Renal cortical epithelial cell (primary cell): ENCODE measurements around the gene MRPS12. TPM values are rescaled to one million over a fixed set of nuclear protein-coding genes. Genes with fewer than 3 reads are reported as not detected.

Experiments used
- DNase-seq: peaks from one replicate; pipeline ENCODE4 v3.0.0-alpha.2; 2011; ENCODE audit warnings: low read depth
- total RNA-seq: library from RNA; depleted of rRNA; stranded (reverse); fragments of >200 nt; gene quantifications from 2 replicates; pipeline ENCODE4 v1.2.3, GENCODE V29; 2014

Gene MRPS12
- total RNA-seq, 1 donor from 2014 or later, result 38.4 TPM

GRCh38 chr19:38975214-38975860 is 44.6 kb downstream of the MRPS12 start, which contains the start of gene FBXO17:
Gene FBXO17 (minus strand): TSS chr19:38975742. CDS start chr19:38950319, 25,423 bp downstream.
- DNase-seq, result peak; percentile 36

DNA sequence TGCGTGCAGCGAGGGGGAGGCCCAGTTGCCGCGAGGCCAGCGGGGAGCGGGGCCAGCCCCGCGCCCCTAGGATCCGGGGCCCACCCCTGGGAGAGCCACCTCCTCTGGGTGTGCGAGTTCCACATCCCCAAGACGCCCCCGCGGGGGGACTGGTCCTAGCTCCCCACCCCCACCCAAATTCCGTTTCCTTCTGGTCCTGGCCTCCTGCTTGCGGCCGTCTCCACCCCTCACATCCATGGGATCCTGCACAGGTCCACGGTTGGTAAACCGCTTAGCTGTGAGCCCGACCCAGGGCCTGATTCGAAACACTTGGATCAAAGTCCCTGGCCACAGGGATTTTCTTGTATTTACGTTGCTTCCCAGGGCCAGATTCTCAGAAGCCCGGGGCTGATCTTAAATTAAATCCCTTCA is 45.1 kb downstream of the MRPS12 start:
- DNase-seq, result peak; percentile 79

DNA sequence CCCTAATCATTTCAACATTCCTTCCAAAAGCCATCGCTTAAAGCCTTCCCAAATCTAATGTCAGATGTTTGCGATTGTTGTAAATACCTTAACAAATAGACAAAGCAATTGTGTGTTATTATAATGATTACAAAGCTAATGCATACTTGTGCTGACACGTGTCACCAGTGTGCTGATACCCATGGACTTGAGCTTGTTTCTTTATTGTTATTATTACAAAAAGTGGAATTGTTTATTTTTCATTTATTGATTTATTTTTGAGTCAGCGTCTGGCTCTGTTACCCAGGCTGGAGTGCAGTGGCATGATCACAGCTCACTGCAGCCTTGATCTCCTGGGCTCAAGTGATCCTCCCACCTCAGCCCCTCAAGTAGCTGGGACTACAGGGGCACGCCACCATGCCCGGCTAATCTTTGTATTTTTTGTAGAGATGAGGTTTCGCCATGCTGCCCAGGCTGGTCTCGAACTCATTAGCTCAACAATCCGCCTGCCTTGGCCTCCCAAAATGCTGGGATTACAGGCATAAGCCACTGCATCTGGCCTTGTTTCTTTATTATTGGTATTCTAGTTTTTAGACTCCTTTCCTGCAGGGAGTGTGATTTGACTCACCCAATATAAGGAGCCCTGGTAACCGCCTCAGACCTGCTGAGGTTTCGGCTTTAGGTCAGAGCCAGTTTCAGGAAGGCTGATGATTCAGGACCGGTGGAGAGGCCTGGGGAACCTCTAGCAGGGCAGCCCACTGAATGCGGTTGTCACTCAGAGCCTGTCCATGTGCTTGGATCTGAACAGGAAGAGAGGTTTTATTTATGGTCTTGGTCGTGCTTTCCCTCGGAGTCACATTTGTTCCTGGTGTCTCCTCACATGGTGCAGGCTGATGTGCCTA is 46.9 kb downstream of the MRPS12 start:
- peak; percentile 88 for DNase-seq

- no peak for DNase-seq
Measured at GRCh38 chr19:38978326-38978689, 47.6 kb downstream of the MRPS12 start.

DNA sequence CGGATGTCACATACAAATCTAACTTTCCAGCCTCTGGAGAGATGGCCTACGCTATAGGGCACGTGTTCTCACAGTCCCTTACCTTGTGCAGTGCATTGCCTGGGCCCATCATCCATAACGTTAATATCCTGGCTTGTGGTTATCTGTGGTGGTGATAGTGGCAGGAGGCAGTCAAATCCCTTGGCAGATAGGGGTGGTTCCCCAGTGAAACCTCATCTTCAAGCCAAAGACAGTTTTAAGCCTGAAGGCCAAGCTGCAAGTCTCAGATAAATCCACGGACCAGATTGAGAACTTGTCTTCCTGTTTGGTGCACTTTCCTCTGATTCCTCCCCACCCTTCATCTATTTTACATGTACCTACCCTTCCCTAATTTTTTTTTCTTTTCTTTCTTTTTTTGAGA is 49.1 kb downstream of the MRPS12 start:
- DNase-seq, result no peak

- DNase-seq, result no peak
Measured at GRCh38 chr19:38980583-38981374, 50.0 kb downstream of the MRPS12 start.

Other genes starting within 250 kb of the MRPS12 start
- 2.6 and 3.6 TPM in 2 replicates for gene CAPN12, start 186.5 kb upstream of the MRPS12 start, total RNA-seq
- not detected in 2 replicates for gene LGALS7, start 157.4 kb upstream of the MRPS12 start, total RNA-seq
- 3.6 TPM in 1 of 2 replicates, not detected in the other for gene LGALS7B, start 141.7 kb upstream of the MRPS12 start, total RNA-seq
- gene LGALS4, start 118.0 kb upstream of the MRPS12 start, total RNA-seq, result not detected in 2 replicates
- 11.3 and 37.8 TPM in 2 replicates for gene ECH1, start 99.2 kb upstream of the MRPS12 start, total RNA-seq
- gene HNRNPL, start 81.0 kb upstream of the MRPS12 start, total RNA-seq, result 218 and 338 TPM in 2 replicates
- gene RINL, start 52.7 kb upstream of the MRPS12 start, total RNA-seq, result 10.0 and 19.1 TPM in 2 replicates
- gene SIRT2, start 31.3 kb upstream of the MRPS12 start, total RNA-seq, result 28.7 and 38.6 TPM in 2 replicates
- 13.7 and 16.9 TPM in 2 replicates for gene NFKBIB, start 31.0 kb upstream of the MRPS12 start, total RNA-seq
- gene CCER2, start 18.8 kb upstream of the MRPS12 start, total RNA-seq, result 0.15 TPM in 1 of 2 replicates, not detected in the other
- 16.8 and 17.0 TPM in 2 replicates for gene SARS2, start 181 bp upstream of the MRPS12 start, total RNA-seq
- gene FBXO17, start 44.8 kb downstream of the MRPS12 start, total RNA-seq, result 25.2 and 82.6 TPM in 2 replicates
- gene FBXO27, start 101.6 kb downstream of the MRPS12 start, total RNA-seq, result 5.8 and 5.9 TPM in 2 replicates
- not detected in 2 replicates for gene ACP7, start 153.4 kb downstream of the MRPS12 start, total RNA-seq
- gene PAK4, start 194.8 kb downstream of the MRPS12 start, total RNA-seq, result 5.0 and 17.7 TPM in 2 replicates